GM18873 (cell line): Measurements from ENCODE around the gene RETREG3.
A peak's percentile ranks its signal among the peaks of the same experiment; 100 is the strongest.
"Not testable (repeated sequence)": the region's sequence is repeated elsewhere in the genome, so short reads cannot be mapped to it uniquely, and the experiment has no call there.

Source experiments
- ATAC-seq: cut with Tn5 transposase; IDR thresholded peaks from one replicate; pipeline ENCODE4 v1.9.1; 2021; ENCODE audit warnings: mild to moderate bottlenecking, moderate library complexity, moderate number of reproducible peaks; ENCODE audit not compliant: unreplicated experiment, low FRiP score

RETREG3 gene

GRCh38 chr17:42613699-42614295 lies 4.6 kb upstream of the RETREG3 start:
- no peak for ATAC-seq

- ATAC-seq: no peak
Measured at GRCh38 chr17:42612013-42612412, 2.8 kb upstream of the RETREG3 start.

DNA sequence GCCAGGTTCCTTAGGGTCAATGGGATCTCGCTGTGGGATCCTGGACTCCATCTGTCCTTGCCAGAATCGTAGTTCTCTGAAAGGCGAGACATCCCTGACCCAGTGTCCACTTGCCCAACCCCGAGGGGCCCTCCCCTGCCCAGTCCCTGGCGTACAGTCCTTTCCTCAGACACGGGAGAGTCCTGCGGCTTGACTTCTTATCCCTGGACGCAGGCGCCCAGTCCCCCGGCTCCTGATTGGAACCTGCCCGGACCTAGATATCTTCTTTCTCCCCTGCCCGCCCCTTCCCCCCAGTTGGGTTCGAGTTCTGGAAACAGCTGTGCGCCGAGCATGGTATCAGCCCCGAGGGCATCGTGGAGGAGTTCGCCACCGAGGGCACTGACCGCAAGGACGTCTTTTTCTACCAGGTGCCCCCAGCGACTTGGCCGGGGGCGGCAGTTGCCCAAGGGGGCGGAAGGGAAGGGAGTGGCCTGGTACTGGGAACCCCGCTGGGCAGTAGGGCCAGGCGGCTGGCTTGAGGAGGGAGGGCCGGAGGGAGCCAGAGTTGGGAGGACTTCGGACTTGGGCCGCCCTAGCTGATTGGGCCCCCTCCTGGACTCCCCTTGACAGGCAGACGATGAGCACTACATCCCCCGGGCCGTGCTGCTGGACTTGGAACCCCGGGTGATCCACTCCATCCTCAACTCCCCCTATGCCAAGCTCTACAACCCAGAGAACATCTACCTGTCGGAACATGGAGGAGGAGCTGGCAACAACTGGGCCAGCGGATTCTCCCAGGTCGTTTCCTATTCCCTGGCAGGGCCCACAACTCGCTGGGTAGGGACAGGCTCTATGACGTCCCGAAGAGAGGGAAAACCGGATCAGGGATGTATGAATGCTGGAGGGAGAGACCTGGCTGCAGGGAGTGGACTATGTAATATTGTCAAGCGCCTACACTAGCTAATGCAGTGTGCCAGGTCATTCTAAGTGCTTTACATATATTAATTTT lies 934 bp upstream of the RETREG3 start:
- ATAC-seq: not testable (repeated sequence)

GRCh38 chr17:42608305-42609181 lies 631 bp downstream of the RETREG3 start:
- ATAC-seq: peak; percentile 2

- ATAC-seq: no peak
Measured at GRCh38 chr17:42607769-42608168, 1.4 kb downstream of the RETREG3 start.

GRCh38 chr17:42603318-42603717 lies 5.9 kb downstream of the RETREG3 start:
- no peak for ATAC-seq

DNA sequence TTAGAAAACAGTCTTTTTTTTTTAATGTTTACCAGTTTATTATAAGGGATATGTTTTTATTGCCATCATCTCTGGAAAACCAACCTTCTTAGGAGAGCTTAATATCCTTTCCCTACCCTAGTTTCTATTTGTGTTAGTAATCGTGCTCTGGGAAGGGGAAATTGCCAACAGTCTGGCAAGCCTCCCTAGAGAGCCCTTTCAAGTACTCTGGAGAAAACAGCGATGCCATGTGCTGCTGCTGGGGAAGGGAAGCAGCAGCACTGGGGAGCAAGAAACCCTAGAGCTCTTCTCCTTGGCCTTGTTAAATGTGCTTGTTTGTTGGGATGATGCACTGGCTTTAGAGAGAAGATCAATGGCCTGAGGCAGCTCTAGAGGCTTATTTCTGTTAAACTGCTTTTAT lies 10.3 kb downstream of the RETREG3 start:
- no peak for ATAC-seq

GRCh38 chr17:42596386-42596785 lies 12.8 kb downstream of the RETREG3 start:
- no peak for ATAC-seq

GRCh38 chr17:42591411-42591810 lies 17.8 kb downstream of the RETREG3 start:
- ATAC-seq: no peak

DNA sequence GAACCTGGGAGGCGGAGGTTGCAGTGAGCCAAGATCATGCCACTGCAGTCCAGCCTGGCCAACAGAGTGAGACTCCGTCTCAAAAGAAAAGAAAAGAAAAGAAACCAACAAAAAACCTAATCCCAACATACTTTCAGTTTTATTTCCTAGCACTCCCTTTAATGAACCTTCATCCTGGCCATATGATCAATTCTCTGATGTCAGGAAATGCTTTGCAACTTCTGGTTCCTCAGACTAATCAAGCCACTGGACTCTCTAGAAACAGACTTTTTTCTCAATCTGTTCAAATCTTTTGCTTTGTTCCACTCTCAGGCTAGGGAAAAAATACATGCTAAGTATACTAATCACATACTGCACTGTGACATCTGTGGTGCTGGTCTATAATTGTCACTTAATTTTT lies 18.3 kb downstream of the RETREG3 start:
- no peak for ATAC-seq

DNA sequence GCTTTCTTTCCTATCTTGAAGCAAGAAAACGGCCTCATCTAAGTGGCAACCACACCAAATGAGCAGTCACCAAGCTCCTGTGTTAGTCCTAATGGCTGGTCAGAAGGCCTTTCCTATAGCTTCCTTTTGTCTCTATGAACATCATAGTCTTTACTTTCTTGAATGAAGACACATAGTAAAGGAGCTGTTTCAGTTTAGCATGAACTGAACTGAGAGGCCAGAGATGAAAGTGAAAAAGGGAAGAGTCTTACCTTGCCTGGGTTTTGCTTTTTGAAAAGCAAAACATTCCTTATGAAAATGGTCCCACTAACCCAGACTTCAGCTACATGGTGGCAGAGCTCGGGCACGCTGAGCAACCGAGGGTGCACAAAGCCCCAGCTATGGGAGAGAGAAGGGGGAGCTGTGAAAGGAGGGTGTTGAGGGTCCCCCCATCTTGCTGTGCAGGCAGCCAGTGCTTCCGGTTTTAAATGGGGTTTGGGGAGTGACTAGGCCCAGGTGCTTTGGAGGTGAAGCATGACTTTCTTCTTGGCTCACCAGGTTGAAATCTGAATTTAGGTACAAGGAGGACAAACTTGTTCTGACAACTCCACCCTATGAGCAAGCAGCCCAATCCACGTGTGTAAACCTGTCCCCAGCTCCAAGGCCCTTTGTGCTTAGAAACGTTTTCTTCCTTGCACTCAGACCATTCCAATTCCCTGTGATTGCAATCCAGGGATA lies 22.5 kb downstream of the RETREG3 start:
- ATAC-seq: no peak

GRCh38 chr17:42585353-42585752 lies 23.8 kb downstream of the RETREG3 start:
- no peak for ATAC-seq

GRCh38 chr17:42584880-42585279 lies 24.3 kb downstream of the RETREG3 start:
- no peak for ATAC-seq

GRCh38 chr17:42581744-42582270 lies 27.4 kb downstream of the RETREG3 start:
- no peak for ATAC-seq

DNA sequence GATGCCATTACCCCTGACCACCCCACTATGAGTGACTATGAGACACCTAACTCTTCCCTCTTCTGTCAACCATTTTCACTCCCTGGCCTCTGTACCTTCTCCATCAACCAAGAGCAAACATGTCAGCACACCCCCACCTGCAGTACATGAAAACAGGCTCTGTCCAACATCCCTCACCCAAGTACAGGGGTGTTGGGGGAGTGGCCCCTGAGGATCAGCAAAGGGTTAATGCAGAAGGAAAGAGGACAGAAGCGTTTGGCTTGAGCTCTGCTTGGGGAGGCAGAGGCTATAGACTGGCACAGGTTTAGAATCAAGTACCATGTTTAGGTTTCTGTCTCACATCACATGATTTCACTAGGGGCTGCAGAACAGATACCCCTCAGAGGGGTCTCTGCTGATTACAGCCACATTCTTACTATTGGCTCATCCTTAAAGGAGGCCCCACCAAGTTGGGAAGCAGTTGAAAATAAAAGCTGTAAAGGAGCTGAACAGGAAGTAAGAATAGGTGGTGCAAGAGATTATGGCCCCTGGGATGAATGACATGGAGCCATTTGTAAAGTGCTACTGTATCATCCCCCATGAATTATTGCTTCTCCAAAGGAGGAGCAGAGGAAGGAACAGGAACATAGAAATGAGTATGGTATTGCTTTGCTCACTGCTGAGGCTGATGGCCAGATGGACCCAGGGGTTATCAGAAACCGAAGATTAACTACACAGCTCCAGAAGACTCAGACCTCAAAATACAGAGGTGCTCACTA lies 29.2 kb downstream of the RETREG3 start:
- ATAC-seq: no peak

GRCh38 chr17:42578282-42578869 lies 30.8 kb downstream of the RETREG3 start:
- peak; percentile 51 for ATAC-seq

DNA sequence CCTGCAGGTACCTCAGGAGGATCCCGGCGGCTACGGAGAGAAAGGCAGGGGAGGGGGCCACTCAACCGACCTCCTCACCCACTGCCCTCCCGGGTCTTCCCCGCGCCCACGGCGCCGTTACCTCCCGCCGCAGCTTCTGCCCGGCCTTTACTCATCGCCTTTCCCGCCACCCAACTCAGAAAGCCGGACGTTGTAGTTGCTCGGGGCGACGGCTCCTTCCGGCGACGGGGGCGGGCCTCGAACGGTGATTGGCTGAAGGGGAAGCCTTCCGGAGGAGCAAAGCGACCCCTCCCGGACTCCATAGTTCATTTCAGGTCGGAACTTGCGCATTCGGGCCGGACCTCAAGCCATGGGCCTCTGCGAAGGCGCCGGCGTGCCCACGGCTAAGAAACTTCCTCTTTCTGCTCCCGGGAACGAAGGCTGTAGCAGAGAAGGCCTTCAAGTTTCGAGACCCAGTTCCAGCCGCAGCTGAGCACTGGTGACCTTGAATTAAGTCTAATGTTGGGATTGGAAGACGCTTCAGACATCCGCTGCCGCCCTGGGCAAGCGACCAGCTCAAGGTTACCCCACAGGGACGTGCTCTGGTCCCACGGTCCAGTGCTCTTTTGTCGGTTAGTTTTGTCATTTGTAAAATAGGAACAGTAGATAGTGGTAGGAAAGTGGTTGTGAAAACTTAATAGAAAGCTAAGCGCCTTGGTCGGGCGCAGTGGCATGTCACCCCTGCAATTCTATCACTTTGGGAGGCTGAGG lies 31.5 kb downstream of the RETREG3 start, which contains the start of gene PSMC3IP:
Gene PSMC3IP, minus strand, starts transcription at position 198 of the 750 bp plus-strand sequence. Its CDS starts 43 bp downstream, at position 155.
- peak; percentile 54 for ATAC-seq

- no peak for ATAC-seq
Measured at GRCh38 chr17:42577140-42577531, 32.0 kb downstream of the RETREG3 start.
